Subcutaneous adipose tissue (tissue), 4 donors: ENCODE results near the gene SPATA32. TPM values are rescaled to one million over a fixed set of nuclear protein-coding genes. Genes with fewer than 3 reads are reported as not detected.

Experiments
- CTCF ChIP-seq: fragments of 450-650 bp; IDR thresholded peaks from one replicate; pipeline ENCODE4 v1.5.1; 2016; ENCODE audit warnings: low read depth, mild to moderate bottlenecking, control low read depth, antibody characterized with exemption, moderate library complexity
- total RNA-seq, 4 donors: library from RNA; depleted of rRNA; stranded (reverse); fragments of >200 nt; gene quantifications; one replicate each; pipeline ENCODE4 v1.1.0, GENCODE V29; 2016

SPATA32 gene
- total RNA-seq, 4 donors from 2014 or later: not detected

DNA sequence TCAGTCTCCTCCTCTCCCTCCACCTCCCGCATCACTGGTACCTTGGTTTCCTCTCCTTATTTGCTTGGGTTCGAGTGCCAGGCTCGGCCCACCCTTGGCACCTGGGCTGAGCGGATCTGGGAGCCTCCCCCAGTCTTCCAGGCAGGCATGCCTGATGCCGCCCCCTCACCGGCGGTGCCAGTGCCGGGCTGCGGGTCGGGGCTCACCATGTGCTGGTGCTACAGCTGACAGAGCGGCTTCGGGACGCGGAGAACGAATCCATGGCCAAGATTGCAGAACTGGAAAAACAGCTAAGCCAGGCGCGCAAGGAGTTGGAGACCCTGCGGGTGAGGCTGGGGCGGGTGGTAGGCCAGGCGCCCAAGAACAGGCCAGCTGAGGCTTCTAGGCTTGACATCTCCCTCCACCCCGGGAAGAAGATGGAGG is 21.0 kb downstream of the SPATA32 start:
- no peak for TF ChIP-seq CTCF

GRCh38 chr17:45238155-45238774 is 23.6 kb downstream of the SPATA32 start:
- TF ChIP-seq CTCF: no peak

- no peak for TF ChIP-seq CTCF
Observed at GRCh38 chr17:45237686-45238085, 24.2 kb downstream of the SPATA32 start.

DNA sequence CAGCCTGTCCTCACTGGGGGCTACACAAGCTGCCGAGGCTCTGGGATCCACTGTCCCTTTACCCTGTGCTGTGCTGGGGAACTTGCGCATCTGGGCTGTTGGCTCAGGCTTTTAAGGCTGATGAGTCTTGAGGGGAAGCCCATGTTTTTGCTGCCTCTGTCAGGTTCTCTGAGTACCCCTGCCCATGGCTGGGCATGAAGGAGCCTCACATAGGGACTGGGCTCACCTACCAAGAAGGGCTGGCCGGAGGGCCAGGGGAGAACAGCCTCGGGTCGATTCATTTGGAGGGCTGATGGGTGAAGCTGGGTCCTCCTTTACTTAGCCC is 25.6 kb downstream of the SPATA32 start:
- TF ChIP-seq CTCF: no peak

GRCh38 chr17:45235416-45236281 is 26.2 kb downstream of the SPATA32 start:
- TF ChIP-seq CTCF: no peak

DNA sequence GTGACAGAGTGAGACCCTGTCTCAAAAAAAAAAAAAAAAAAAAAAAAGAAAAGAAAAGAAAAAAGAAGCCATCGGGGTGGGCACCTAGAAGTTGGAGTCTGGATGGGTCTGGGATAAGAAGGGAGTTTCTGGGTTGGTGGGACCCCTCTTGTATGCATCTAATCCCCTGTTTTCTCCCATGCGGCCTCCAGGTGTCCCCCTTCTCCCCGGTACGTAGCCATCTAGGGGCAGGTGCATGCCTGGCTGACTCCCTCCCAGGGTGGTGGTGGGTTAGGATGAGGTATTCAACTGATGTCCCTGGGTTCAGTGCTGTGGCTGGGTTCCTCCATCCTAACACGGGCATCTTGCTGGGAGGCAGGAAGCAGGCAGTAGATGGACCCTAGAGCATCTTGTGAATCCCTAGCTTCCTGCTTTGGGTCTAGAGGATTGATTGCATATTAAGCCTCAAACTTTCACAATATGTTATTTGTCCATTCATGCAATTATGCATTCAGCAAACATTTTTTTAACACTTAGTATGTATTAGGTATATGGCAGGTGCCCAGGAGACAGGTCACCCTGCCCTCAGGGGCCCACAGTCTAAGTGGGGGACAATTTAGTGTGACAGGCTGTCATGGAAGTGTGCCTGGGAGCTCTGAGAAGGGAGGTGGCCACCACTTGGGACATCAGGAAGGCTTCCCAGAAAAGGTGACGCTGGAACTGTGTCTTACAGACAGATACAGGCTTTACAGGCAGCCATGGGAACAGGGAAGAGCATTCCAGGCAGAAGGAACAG is 27.1 kb downstream of the SPATA32 start:
- TF ChIP-seq CTCF: no peak

- no peak for TF ChIP-seq CTCF
Observed at GRCh38 chr17:45233423-45233924, 28.4 kb downstream of the SPATA32 start.
